ENCODE measurements around the gene MINDY4.

MINDY4 gene

GRCh38 chr7:30926313-30926712 lies 155.1 kb downstream of the MINDY4 start:
- no peaks in the 10 kb centered on the region for H3K4me1 Mint-ChIP-seq
- no peaks in the 10 kb centered on the region for H3K36me3 Mint-ChIP-seq
- H3K27me3 Mint-ChIP-seq, result no peaks in the 10 kb centered on the region
- no peak overlapping the region for H3K4me3 Mint-ChIP-seq
- CTCF ChIA-PET, result no interaction called here
- H3K9me3 Mint-ChIP-seq, result peaks cover 6% of the 10 kb centered on the region
- no peak overlapping the region for H3K27ac Mint-ChIP-seq
- DNase-seq, result no peak

- Mint-ChIP-seq H3K36me3 (no peaks in the 10 kb centered on the region), H3K9me3 (peaks cover 6% of the 10 kb centered on the region), H3K4me1 (no peaks in the 10 kb centered on the region), H3K27ac (no peak overlapping the region), H3K27me3 (no peaks in the 10 kb centered on the region), H3K4me3 (no peak overlapping the region)
- CTCF ChIA-PET, result no interaction called here
- no peak for DNase-seq
These were observed 155.8 kb downstream of the MINDY4 start for GRCh38 chr7:30927040-30927439.

- Mint-ChIP-seq H3K4me1 (no peaks in the 10 kb centered on the region), H3K27me3 (no peaks in the 10 kb centered on the region), H3K27ac (no peak overlapping the region), H3K36me3 (no peaks in the 10 kb centered on the region), H3K4me3 (no peak overlapping the region), H3K9me3 (peaks cover 6% of the 10 kb centered on the region)
- no peak for DNase-seq
- CTCF ChIA-PET, result no interaction called here
These were observed 156.3 kb downstream of the MINDY4 start for GRCh38 chr7:30927559-30927958.

- no peaks in the 10 kb centered on the region for H3K36me3 Mint-ChIP-seq
- H3K4me1 Mint-ChIP-seq, result no peaks in the 10 kb centered on the region
- no peak overlapping the region for H3K27ac Mint-ChIP-seq
- peaks cover 6% of the 10 kb centered on the region for H3K9me3 Mint-ChIP-seq
- H3K4me3 Mint-ChIP-seq, result no peak overlapping the region
- no peaks in the 10 kb centered on the region for H3K27me3 Mint-ChIP-seq
- DNase-seq, result no peak
- CTCF ChIA-PET, result no interaction called here
These were observed 157.1 kb downstream of the MINDY4 start for GRCh38 chr7:30928254-30928872.

- Mint-ChIP-seq H3K9me3 (peaks cover 6% of the 10 kb centered on the region), H3K4me3 (no peak overlapping the region), H3K27ac (no peak overlapping the region), H3K36me3 (no peaks in the 10 kb centered on the region), H3K27me3 (no peaks in the 10 kb centered on the region), H3K4me1 (no peaks in the 10 kb centered on the region)
- peak; percentile 14 for DNase-seq
- CTCF ChIA-PET, result interaction anchor here (1.2 to 2.0 kb wide), 2 partner anchors 9 to 11 kb away, joined by 3 to 13 read pairs; no protein-coding TSS in a partner anchor
These were observed 158.5 kb downstream of the MINDY4 start for GRCh38 chr7:30929686-30930085.

GRCh38 chr7:30930621-30931020 lies 159.4 kb downstream of the MINDY4 start:
- peaks cover 6% of the 10 kb centered on the region for H3K27me3 Mint-ChIP-seq
- no peak for DNase-seq
- no peaks in the 10 kb centered on the region for H3K36me3 Mint-ChIP-seq
- H3K27ac Mint-ChIP-seq, result no peak overlapping the region
- no peaks in the 10 kb centered on the region for H3K4me1 Mint-ChIP-seq
- no peak overlapping the region for H3K4me3 Mint-ChIP-seq
- CTCF ChIA-PET, result interaction anchor here (1.2 to 2.0 kb wide), 2 partner anchors 8 to 10 kb away, joined by 3 to 13 read pairs; no protein-coding TSS in a partner anchor
- H3K9me3 Mint-ChIP-seq, result peaks cover 6% of the 10 kb centered on the region

- H3K9me3 Mint-ChIP-seq, result peaks cover 6% of the 10 kb centered on the region
- H3K27ac Mint-ChIP-seq, result no peak overlapping the region
- no peak overlapping the region for H3K4me3 Mint-ChIP-seq
- DNase-seq, result no peak
- H3K36me3 Mint-ChIP-seq, result no peaks in the 10 kb centered on the region
- H3K4me1 Mint-ChIP-seq, result no peaks in the 10 kb centered on the region
- CTCF ChIA-PET, result interaction anchor here (2.0 kb wide), 1 partner anchor 7 kb away, joined by 13 read pairs; no protein-coding TSS in a partner anchor
- peaks cover 6% of the 10 kb centered on the region for H3K27me3 Mint-ChIP-seq
These were observed 160.1 kb downstream of the MINDY4 start for GRCh38 chr7:30931161-30931928.

GRCh38 chr7:30931929-30932540 lies 160.8 kb downstream of the MINDY4 start:
- Mint-ChIP-seq H3K27ac (no peak overlapping the region), H3K9me3 (peaks cover 1% of the 10 kb centered on the region), H3K27me3 (peaks cover 13% of the 10 kb centered on the region), H3K4me3 (no peak overlapping the region), H3K36me3 (no peaks in the 10 kb centered on the region), H3K4me1 (no peaks in the 10 kb centered on the region)
- CTCF ChIA-PET, result no interaction called here
- no peak for DNase-seq

- H3K4me3 Mint-ChIP-seq, result no peak overlapping the region
- H3K27ac Mint-ChIP-seq, result no peak overlapping the region
- peaks cover 18% of the 10 kb centered on the region for H3K27me3 Mint-ChIP-seq
- no peaks in the 10 kb centered on the region for H3K4me1 Mint-ChIP-seq
- H3K36me3 Mint-ChIP-seq, result no peaks in the 10 kb centered on the region
- CTCF ChIA-PET, result no interaction called here
- H3K9me3 Mint-ChIP-seq, result peaks cover 1% of the 10 kb centered on the region
- no peak for DNase-seq
These were observed 161.3 kb downstream of the MINDY4 start for GRCh38 chr7:30932562-30932961.

- Mint-ChIP-seq H3K4me1 (no peaks in the 10 kb centered on the region), H3K9me3 (no peaks in the 10 kb centered on the region), H3K36me3 (no peaks in the 10 kb centered on the region), H3K27me3 (peaks cover 26% of the 10 kb centered on the region), H3K27ac (no peak overlapping the region), H3K4me3 (no peak overlapping the region)
- DNase-seq, result no peak
- CTCF ChIA-PET, result interaction anchor here (1.8 kb wide), 1 partner anchor 41 kb away, joined by 6 read pairs; no protein-coding TSS in a partner anchor
These were observed 162.1 kb downstream of the MINDY4 start for GRCh38 chr7:30933124-30933974.

- no peak overlapping the region for H3K27ac Mint-ChIP-seq
- H3K27me3 Mint-ChIP-seq, result peaks cover 32% of the 10 kb centered on the region
These were observed 163.0 kb downstream of the MINDY4 start for GRCh38 chr7:30934225-30934624.

GRCh38 chr7:30934732-30935568 lies 163.7 kb downstream of the MINDY4 start:
- Mint-ChIP-seq H3K36me3 (no peaks in the 10 kb centered on the region), H3K9me3 (no peaks in the 10 kb centered on the region), H3K27ac (no peak overlapping the region), H3K4me3 (no peak overlapping the region), H3K4me1 (no peaks in the 10 kb centered on the region), H3K27me3 (peaks cover 36% of the 10 kb centered on the region)
- CTCF ChIA-PET, result interaction anchor here (0.9 to 1.8 kb wide), 4 partner anchors 9 to 188 kb away, joined by 3 to 6 read pairs (median 3); no protein-coding TSS in a partner anchor
- no peak for DNase-seq

More at GRCh38 chr7:30934225-30934624, 163.0 kb downstream of the MINDY4 start:
- Mint-ChIP-seq H3K4me3 (no peak overlapping the region), H3K36me3 (no peaks in the 10 kb centered on the region), H3K9me3 (no peaks in the 10 kb centered on the region), H3K4me1 (no peaks in the 10 kb centered on the region)
- CTCF ChIA-PET, result interaction anchor here (1.3 to 1.8 kb wide), 2 partner anchors 10 to 40 kb away, joined by 3 to 6 read pairs; no protein-coding TSS in a partner anchor
- DNase-seq, result no peak

- Mint-ChIP-seq H3K27me3 (peaks cover 36% of the 10 kb centered on the region), H3K36me3 (no peaks in the 10 kb centered on the region), H3K9me3 (no peaks in the 10 kb centered on the region), H3K27ac (no peak overlapping the region), H3K4me1 (no peaks in the 10 kb centered on the region), H3K4me3 (no peak overlapping the region)
- DNase-seq, result no peak
- CTCF ChIA-PET, result interaction anchor here (0.9 to 1.8 kb wide), 5 partner anchors 9 to 188 kb away, joined by 3 to 6 read pairs (median 3); no protein-coding TSS in a partner anchor
These were observed 164.3 kb downstream of the MINDY4 start for GRCh38 chr7:30935569-30935877.

All from activated naive CD4-positive, alpha-beta T cell treated with anti-CD3 and anti-CD28 coated beads, Interleukin-2, amount 10 ng/mL, durations not matched to agents 7 days and 5 days (primary cell).